ENCODE results near the gene KMT2A. TPM values are rescaled to one million over a fixed set of nuclear protein-coding genes. Genes with fewer than 3 reads are reported as not detected.
"Not testable (repeated sequence)": the region's sequence is repeated elsewhere in the genome, so short reads cannot be mapped to it uniquely, and the experiment has no call there.

Gene KMT2A
- total RNA-seq, 1 donor from 2014 or later = 85.8 TPM

DNA sequence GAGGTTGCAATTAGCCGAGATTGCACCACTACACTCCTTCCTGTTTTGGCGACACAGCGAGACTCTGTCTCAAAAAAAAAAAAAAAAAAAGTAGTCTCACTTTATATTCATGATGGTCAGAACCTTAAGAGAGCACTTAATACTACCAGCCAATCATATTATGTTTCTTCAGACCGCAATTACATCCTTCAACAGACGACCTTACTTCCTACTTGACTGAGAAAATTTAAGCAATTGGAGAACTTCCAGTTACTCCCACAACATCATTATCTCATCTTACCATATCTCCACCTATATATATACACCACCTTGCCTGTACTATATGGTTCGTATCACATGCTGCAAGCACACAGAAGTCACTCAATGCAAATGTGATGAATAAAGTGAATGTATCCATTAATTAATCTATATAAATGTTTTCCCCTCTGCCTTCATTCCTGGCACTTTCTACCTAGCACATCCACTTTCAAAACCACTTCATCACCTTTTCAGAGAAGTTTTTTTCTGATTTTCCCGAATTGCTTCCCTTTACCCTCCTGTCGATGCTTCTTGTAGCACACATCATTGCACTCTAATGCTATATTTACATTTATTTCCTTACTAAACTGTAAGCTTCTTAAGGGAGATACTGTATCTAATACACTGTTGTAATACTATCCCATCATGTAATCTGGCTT is 21.1 kb upstream of the KMT2A start:
- Mint-ChIP-seq H3K4me1 (no peaks in the 10 kb centered on the region), H3K9me3 (no peaks in the 10 kb centered on the region), H3K27ac (no peak overlapping the region), H3K27me3 (ENCODE audit: low read depth) (no peaks in the 10 kb centered on the region), H3K4me3 (no peak overlapping the region), H3K36me3 (peaks cover 4% of the 10 kb centered on the region)
- TF ChIP-seq, protein P1, sequence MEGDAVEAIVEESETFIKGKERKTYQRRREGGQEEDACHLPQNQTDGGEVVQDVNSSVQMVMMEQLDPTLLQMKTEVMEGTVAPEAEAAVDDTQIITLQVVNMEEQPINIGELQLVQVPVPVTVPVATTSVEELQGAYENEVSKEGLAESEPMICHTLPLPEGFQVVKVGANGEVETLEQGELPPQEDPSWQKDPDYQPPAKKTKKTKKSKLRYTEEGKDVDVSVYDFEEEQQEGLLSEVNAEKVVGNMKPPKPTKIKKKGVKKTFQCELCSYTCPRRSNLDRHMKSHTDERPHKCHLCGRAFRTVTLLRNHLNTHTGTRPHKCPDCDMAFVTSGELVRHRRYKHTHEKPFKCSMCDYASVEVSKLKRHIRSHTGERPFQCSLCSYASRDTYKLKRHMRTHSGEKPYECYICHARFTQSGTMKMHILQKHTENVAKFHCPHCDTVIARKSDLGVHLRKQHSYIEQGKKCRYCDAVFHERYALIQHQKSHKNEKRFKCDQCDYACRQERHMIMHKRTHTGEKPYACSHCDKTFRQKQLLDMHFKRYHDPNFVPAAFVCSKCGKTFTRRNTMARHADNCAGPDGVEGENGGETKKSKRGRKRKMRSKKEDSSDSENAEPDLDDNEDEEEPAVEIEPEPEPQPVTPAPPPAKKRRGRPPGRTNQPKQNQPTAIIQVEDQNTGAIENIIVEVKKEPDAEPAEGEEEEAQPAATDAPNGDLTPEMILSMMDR (IDR thresholded peaks at IDR 0.05; ENCODE audit: unreplicated experiment) = no peak
- no peak for DNase-seq (ENCODE audit: low spot score in 2 of 2, unreplicated experiment in 2 of 2)

DNA sequence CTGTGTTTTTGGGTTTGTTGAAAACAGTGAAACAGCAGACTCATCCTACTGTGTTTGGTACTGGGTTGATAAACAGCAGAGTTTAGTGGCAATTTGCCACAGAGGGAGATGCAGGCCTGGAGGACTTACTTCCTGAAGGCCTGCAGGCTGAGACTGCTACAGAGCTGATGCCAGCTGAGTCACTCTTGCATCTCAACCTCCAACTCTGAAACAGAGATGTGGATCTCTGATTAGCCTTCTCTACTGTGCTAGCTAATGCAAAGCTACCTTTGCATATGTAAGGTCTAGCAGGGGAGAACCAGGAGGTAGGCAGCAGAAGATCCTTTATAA is 20.6 kb upstream of the KMT2A start:
- Mint-ChIP-seq H3K36me3 (peaks cover under 1% of the 10 kb centered on the region), H3K4me3 (no peak overlapping the region), H3K27me3 (ENCODE audit: low read depth) (no peaks in the 10 kb centered on the region), H3K4me1 (no peaks in the 10 kb centered on the region), H3K27ac (no peak overlapping the region), H3K9me3 (no peaks in the 10 kb centered on the region)
- no peak for DNase-seq (ENCODE audit: low spot score in 2 of 2, unreplicated experiment in 2 of 2)
- TF ChIP-seq, protein P1 (IDR thresholded peaks at IDR 0.05; ENCODE audit: unreplicated experiment) = no peak

DNA sequence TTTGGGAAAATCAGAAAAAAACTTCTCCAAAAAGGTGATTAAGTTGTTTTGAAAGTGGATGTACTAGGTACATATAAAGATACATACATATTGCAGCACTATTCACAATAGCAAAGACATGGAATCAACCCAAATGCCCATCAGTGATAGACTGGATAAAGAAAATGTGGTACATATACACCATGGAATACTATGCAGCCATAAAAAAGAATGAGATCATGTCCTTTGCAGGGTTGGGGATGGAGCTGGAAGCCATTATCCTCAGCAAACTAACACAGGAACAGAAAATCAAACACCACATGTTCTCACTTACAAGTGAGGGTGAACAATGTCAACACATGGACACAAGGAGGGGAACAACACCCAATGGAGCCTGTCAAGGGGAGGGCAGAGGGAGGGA is 19.4 kb upstream of the KMT2A start:
- not testable (repeated sequence) for H3K9me3 Mint-ChIP-seq; H3K27me3 Mint-ChIP-seq (ENCODE audit: low read depth); H3K4me3 Mint-ChIP-seq; DNase-seq (ENCODE audit: low spot score in 2 of 2, unreplicated experiment in 2 of 2); H3K36me3 Mint-ChIP-seq; H3K4me1 Mint-ChIP-seq; H3K27ac Mint-ChIP-seq

DNA sequence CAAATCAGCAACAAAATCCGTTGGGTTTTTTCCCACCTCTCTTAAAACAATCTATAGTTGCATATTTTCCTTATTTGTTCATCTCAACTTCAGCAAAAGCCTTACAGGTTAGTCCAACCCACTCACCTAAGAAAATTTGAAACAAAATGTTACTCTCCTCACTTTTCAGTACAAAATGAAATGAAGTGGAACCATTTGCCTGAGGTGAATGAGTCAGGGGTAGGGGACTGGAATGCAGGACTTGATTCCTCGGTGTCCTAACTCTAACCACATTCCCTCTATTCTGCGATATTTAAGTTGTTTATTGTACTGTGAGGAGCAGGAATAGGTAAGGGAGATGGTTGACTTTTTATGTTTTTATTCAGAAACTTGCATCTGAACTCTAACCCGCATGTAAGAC is 18.5 kb upstream of the KMT2A start:
- no peaks in the 10 kb centered on the region for H3K36me3 Mint-ChIP-seq
- H3K27me3 Mint-ChIP-seq (ENCODE audit: low read depth) = no peaks in the 10 kb centered on the region
- no peak overlapping the region for H3K27ac Mint-ChIP-seq
- no peak overlapping the region for H3K4me3 Mint-ChIP-seq
- DNase-seq (ENCODE audit: low spot score in 2 of 2, unreplicated experiment in 2 of 2) = no peak
- no peaks in the 10 kb centered on the region for H3K9me3 Mint-ChIP-seq
- TF ChIP-seq, protein P1 (IDR thresholded peaks at IDR 0.05; ENCODE audit: unreplicated experiment) = no peak
- no peaks in the 10 kb centered on the region for H3K4me1 Mint-ChIP-seq

DNA sequence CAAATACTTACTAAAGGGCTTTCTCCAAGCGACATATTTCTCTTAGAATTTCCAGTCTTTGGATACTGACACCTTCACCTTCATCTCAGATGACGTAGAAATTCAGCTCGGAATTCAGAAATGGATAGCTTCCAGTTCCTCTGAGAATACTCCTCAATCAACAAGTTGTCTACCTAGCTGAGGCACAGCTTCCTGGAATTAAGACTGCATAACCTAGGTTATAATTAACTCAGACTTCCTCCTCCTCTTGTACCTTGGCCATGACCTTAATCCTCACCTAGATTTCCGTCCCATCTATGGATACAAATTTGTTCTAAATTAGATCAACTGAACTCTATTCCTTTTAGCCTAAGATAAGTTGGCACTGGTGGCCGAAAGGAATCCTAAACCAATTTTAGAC is 17.5 kb upstream of the KMT2A start:
- Mint-ChIP-seq H3K4me3 (no peak overlapping the region), H3K27me3 (ENCODE audit: low read depth) (no peaks in the 10 kb centered on the region), H3K36me3 (no peaks in the 10 kb centered on the region), H3K9me3 (no peaks in the 10 kb centered on the region), H3K27ac (no peak overlapping the region), H3K4me1 (no peaks in the 10 kb centered on the region)
- TF ChIP-seq, protein P1 (IDR thresholded peaks at IDR 0.05; ENCODE audit: unreplicated experiment) = no peak
- no peak for DNase-seq (ENCODE audit: low spot score in 2 of 2, unreplicated experiment in 2 of 2)

DNA sequence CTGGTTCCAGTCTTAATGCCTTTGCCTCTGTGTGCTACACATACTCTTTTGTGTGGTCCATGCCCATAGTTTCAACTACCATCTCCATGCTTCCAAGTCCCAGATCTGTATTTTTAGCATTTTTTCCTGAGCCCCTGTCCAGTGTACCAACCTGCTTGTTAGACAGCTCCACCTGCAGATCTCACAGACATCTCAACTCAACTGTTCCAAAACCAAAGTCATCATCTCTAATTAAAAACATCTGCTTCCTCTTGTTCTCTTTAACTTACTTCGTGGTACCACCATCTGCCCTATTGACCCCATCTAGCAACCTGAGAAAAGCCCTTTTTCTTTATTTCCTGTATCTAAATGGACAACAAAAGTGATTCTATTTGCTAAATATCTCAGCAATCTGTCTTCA is 8.6 kb upstream of the KMT2A start:
- DNase-seq (ENCODE audit: low spot score in 2 of 2, unreplicated experiment in 2 of 2) = no peak
- no peaks in the 10 kb centered on the region for H3K27me3 Mint-ChIP-seq (ENCODE audit: low read depth)
- no peaks in the 10 kb centered on the region for H3K9me3 Mint-ChIP-seq
- no peak overlapping the region for H3K4me3 Mint-ChIP-seq
- no peak overlapping the region for H3K27ac Mint-ChIP-seq
- H3K36me3 Mint-ChIP-seq = no peaks in the 10 kb centered on the region
- peaks cover 3% of the 10 kb centered on the region for H3K4me1 Mint-ChIP-seq
- TF ChIP-seq, protein P1 (IDR thresholded peaks at IDR 0.05; ENCODE audit: unreplicated experiment) = no peak
